WTC11 (cell line): ENCODE data around the gene ERICH6B. TPM values are rescaled to one million over a fixed set of nuclear protein-coding genes. Genes with fewer than 3 reads are reported as not detected.

Experiments used
- ATAC-seq: fragments of 200-7000 bp; cut with Tn5 transposase; 2 replicates; pipeline ENCODE4 v1.10.0; 2021; ENCODE audit warnings: mild to moderate bottlenecking, moderate library complexity
- CTCF ChIA-PET: fragments of 300-600 bp; sonication (Branson Sonifier 250); formaldehyde crosslinking; loops from one replicate; lab custom pipeline; 2021; ENCODE audit warnings: antibody characterized with exemption; lab: Charles Lee
- POLR2A ChIA-PET: fragments of 350-600 bp; sonication (Branson Sonifier 250); formaldehyde crosslinking; loops from one replicate; lab custom pipeline; 2021; ENCODE audit warnings: antibody characterized with exemption; lab: Charles Lee
- DNase-seq: peaks from one replicate; pipeline ENCODE4 v3.0.0; 2021; ENCODE audit warnings: low spot score
- H3K27ac Mint-ChIP-seq: 2 replicates; pipeline ENCODE4 v1.8.0; 2021; ENCODE audit warnings: mixed read lengths
- H3K27me3 Mint-ChIP-seq: 2 replicates; pipeline ENCODE4 v1.8.0; 2021; ENCODE audit warnings: low read depth, mild to moderate bottlenecking, moderate library complexity, mixed read lengths
- H3K36me3 Mint-ChIP-seq: 2 replicates; pipeline ENCODE4 v1.8.0; 2021; ENCODE audit warnings: mixed read lengths
- H3K4me1 Mint-ChIP-seq: 2 replicates; pipeline ENCODE4 v1.8.0; 2022; ENCODE audit warnings: mixed read lengths
- H3K4me3 Mint-ChIP-seq: 2 replicates; pipeline ENCODE4 v1.8.0; 2021; ENCODE audit warnings: mild to moderate bottlenecking, moderate library complexity, mixed read lengths
- H3K9me3 Mint-ChIP-seq: 2 replicates; pipeline ENCODE4 v1.8.0; 2021; ENCODE audit warnings: mixed read lengths
- ETV6 ChIP-seq: sonication (generic); formaldehyde crosslinking; IDR thresholded peaks from 2 replicates; pipeline ENCODE4 v1.8.1; 2022; ENCODE audit warnings: mild to moderate bottlenecking, missing genetic modification reagents
- GABPB1 ChIP-seq: sonication (generic); formaldehyde crosslinking; IDR thresholded peaks from 2 replicates; pipeline ENCODE4 v1.8.1; 2023; ENCODE audit warnings: mild to moderate bottlenecking, missing genetic modification reagents
- GRHL2 ChIP-seq: fragments of 250-450 bp; sonication (Bioruptor Pico); IDR thresholded peaks from 2 replicates; pipeline ENCODE4 v1.8.0; 2022; ENCODE audit warnings: mild to moderate bottlenecking, moderate library complexity; ENCODE audit not compliant: insufficient replicate concordance, severe bottlenecking
- IRF2 ChIP-seq: sonication (generic); formaldehyde crosslinking; IDR thresholded peaks from 2 replicates; pipeline ENCODE4 v1.8.0; 2022; ENCODE audit warnings: low read depth, missing genetic modification reagents, borderline replicate concordance
- KAT7 ChIP-seq: sonication (generic); formaldehyde crosslinking; IDR thresholded peaks from 2 replicates; pipeline ENCODE4 v1.8.1; 2023; ENCODE audit warnings: missing genetic modification reagents, mild to moderate bottlenecking, borderline replicate concordance
- RELA ChIP-seq: sonication (generic); formaldehyde crosslinking; IDR thresholded peaks from 2 replicates; pipeline ENCODE4 v1.8.1; 2022; ENCODE audit warnings: missing genetic modification reagents, mild to moderate bottlenecking, borderline replicate concordance
- SMAD3 ChIP-seq: sonication (generic); formaldehyde crosslinking; IDR thresholded peaks from 2 replicates; pipeline ENCODE4 v1.8.0; 2022; ENCODE audit warnings: missing genetic modification reagents, mild to moderate bottlenecking, borderline replicate concordance
- TCF7 ChIP-seq: sonication (generic); formaldehyde crosslinking; IDR thresholded peaks from 2 replicates; pipeline ENCODE4 v1.8.0; 2022; ENCODE audit warnings: mild to moderate bottlenecking, low read depth, missing genetic modification reagents, moderate library complexity
- TEAD1 ChIP-seq: sonication (generic); formaldehyde crosslinking; IDR thresholded peaks from 2 replicates; pipeline ENCODE4 v1.8.0; 2022; ENCODE audit warnings: mild to moderate bottlenecking, missing genetic modification reagents
- ZBTB21 ChIP-seq: sonication (generic); formaldehyde crosslinking; IDR thresholded peaks from 2 replicates; pipeline ENCODE4 v1.8.1; 2023; ENCODE audit warnings: mild to moderate bottlenecking, missing genetic modification reagents, borderline replicate concordance
- ZNF121 ChIP-seq: sonication (generic); formaldehyde crosslinking; IDR thresholded peaks from 2 replicates; pipeline ENCODE4 v1.8.0; 2023; ENCODE audit warnings: missing genetic modification reagents
- total RNA-seq: library from RNA; stranded (reverse); gene quantifications from 3 replicates; pipeline ENCODE4 v1.2.3, GENCODE V29; 2021
- TF ChIP-seq, protein P1 (sequence below): sonication (generic); formaldehyde crosslinking; IDR thresholded peaks from 2 replicates; pipeline ENCODE4 v1.8.0; 2022; ENCODE audit warnings: mild to moderate bottlenecking, missing genetic modification reagents
- TF ChIP-seq, protein P2 (sequence below): fragments of 250-450 bp; sonication (Bioruptor Pico); IDR thresholded peaks from 2 replicates; pipeline ENCODE4 v1.9.0; 2021; ENCODE audit warnings: moderate library complexity, mild to moderate bottlenecking, inconsistent platforms, borderline replicate concordance
- TF ChIP-seq, protein P3 (sequence below): sonication (generic); formaldehyde crosslinking; IDR thresholded peaks from 2 replicates; pipeline ENCODE4 v1.8.1; 2022; ENCODE audit warnings: mild to moderate bottlenecking, missing genetic modification reagents, moderate library complexity, borderline replicate concordance

Gene ERICH6B
- total RNA-seq, 1 experiment from 2014 or later, result not detected

- ChIA-PET CTCF (interaction anchor here (0.8 kb wide), 1 partner anchor 121 kb away, joined by 4 read pairs; no protein-coding TSS in a partner anchor), POLR2A (no interaction called here)
- Mint-ChIP-seq H3K4me3 (no peak overlapping the region), H3K27ac (no peak overlapping the region), H3K4me1 (no peaks in the 10 kb centered on the region), H3K36me3 (peaks cover 35% of the 10 kb centered on the region), H3K27me3 (no peaks in the 10 kb centered on the region), H3K9me3 (no peaks in the 10 kb centered on the region)
- ATAC-seq (no peak), DNase-seq (no peak)
- TF ChIP-seq ZBTB21 (no peak), RELA (CRISPR knock-in tag) (no peak), KAT7 (no peak), ZNF121 (CRISPR knock-in tag) (no peak), ETV6 (CRISPR knock-in tag) (no peak), SMAD3 (CRISPR knock-in tag) (no peak), GRHL2 (CRISPR knock-in tag) (no peak), IRF2 (CRISPR knock-in tag) (no peak), GABPB1 (CRISPR knock-in tag) (no peak), TCF7 (CRISPR knock-in tag) (no peak), TEAD1 (CRISPR knock-in tag) (no peak)
- TF ChIP-seq, protein P1, sequence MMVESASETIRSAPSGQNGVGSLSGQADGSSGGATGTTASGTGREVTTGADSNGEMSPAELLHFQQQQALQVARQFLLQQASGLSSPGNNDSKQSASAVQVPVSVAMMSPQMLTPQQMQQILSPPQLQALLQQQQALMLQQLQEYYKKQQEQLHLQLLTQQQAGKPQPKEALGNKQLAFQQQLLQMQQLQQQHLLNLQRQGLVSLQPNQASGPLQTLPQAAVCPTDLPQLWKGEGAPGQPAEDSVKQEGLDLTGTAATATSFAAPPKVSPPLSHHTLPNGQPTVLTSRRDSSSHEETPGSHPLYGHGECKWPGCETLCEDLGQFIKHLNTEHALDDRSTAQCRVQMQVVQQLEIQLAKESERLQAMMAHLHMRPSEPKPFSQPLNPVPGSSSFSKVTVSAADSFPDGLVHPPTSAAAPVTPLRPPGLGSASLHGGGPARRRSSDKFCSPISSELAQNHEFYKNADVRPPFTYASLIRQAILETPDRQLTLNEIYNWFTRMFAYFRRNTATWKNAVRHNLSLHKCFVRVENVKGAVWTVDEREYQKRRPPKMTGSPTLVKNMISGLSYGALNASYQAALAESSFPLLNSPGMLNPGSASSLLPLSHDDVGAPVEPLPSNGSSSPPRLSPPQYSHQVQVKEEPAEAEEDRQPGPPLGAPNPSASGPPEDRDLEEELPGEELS (CRISPR knock-in tag), result no peak
- TF ChIP-seq, protein P2, sequence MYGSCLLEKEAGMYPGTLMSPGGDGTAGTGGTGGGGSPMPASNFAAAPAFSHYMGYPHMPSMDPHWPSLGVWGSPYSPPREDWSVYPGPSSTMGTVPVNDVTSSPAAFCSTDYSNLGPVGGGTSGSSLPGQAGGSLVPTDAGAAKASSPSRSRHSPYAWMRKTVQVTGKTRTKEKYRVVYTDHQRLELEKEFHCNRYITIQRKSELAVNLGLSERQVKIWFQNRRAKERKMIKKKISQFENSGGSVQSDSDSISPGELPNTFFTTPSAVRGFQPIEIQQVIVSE, result no peak
- TF ChIP-seq, protein P3, sequence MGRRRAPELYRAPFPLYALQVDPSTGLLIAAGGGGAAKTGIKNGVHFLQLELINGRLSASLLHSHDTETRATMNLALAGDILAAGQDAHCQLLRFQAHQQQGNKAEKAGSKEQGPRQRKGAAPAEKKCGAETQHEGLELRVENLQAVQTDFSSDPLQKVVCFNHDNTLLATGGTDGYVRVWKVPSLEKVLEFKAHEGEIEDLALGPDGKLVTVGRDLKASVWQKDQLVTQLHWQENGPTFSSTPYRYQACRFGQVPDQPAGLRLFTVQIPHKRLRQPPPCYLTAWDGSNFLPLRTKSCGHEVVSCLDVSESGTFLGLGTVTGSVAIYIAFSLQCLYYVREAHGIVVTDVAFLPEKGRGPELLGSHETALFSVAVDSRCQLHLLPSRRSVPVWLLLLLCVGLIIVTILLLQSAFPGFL (CRISPR knock-in tag), result no peak
These were observed 123.0 kb downstream of the ERICH6B start for GRCh38 chr13:45492538-45492937.

Other genes starting within 250 kb of the ERICH6B start
- 8.2 to 9.8 TPM (median 8.6 TPM) in 3 replicates for gene SLC25A30, start 197.4 kb downstream of the ERICH6B start, total RNA-seq
- 17.0 to 21.6 TPM (median 19.6 TPM) in 3 replicates for gene COG3, start 150.8 kb downstream of the ERICH6B start, total RNA-seq
- gene CBY2, start 86.6 kb upstream of the ERICH6B start, total RNA-seq, result 0.50 to 0.74 TPM in 2 of 3 replicates, not detected in the other
- 0.09 to 0.31 TPM (median 0.11 TPM) in 3 replicates for gene SIAH3, start 236.0 kb upstream of the ERICH6B start, total RNA-seq